HL-60 (cell line): ENCODE results near the gene WDR7.

Experiments
- DNase-seq, 2 experiments: peaks; one replicate each; pipeline ENCODE4 v3.0.0-alpha.2; 2010 to 2020; ENCODE audit warnings: low read depth in 1 of 2, low spot score in 1 of 2
- H3K27ac ChIP-seq: fragments of 250-450 bp; sonication (Bioruptor Pico); replicated peaks from 2 replicates; pipeline ENCODE4 v1.5.1; 2020; ENCODE audit warnings: mild to moderate bottlenecking, moderate library complexity
- H3K27me3 ChIP-seq: fragments of 250-450 bp; sonication (Bioruptor Pico); 2 replicates; pipeline ENCODE4 v1.5.1; 2021; ENCODE audit warnings: mild to moderate bottlenecking, moderate library complexity; ENCODE audit not compliant: insufficient read depth, poor library complexity, severe bottlenecking
- H3K4me3 ChIP-seq: replicated peaks from 2 replicates; pipeline ENCODE4 v1.5.1; 2011; ENCODE audit warnings: mild to moderate bottlenecking, control low read depth, low read length; ENCODE audit not compliant: insufficient read depth
- GABPA ChIP-seq: IDR thresholded peaks from 2 replicates; pipeline ENCODE4 v1.6.1; 2012; ENCODE audit warnings: low read depth
- POLR2AphosphoS5 ChIP-seq: IDR thresholded peaks from 2 replicates; pipeline ENCODE4 v1.6.1; 2012; ENCODE audit warnings: low read depth
- SPI1 ChIP-seq: IDR thresholded peaks from 2 replicates; pipeline ENCODE4 v1.6.1; 2012; ENCODE audit warnings: low read depth, mild to moderate bottlenecking, borderline replicate concordance
- TF ChIP-seq, protein P1 (sequence below): IDR thresholded peaks from 2 replicates; pipeline ENCODE4 v1.6.1; 2012; ENCODE audit warnings: low read depth; ENCODE audit not compliant: insufficient replicate concordance
- TF ChIP-seq, protein P2 (sequence below): IDR thresholded peaks from one replicate; pipeline ENCODE4 v1.5.1; 2011; ENCODE audit warnings: low read length, control low read depth, inconsistent platforms; ENCODE audit not compliant: insufficient read depth

WDR7 gene

DNA sequence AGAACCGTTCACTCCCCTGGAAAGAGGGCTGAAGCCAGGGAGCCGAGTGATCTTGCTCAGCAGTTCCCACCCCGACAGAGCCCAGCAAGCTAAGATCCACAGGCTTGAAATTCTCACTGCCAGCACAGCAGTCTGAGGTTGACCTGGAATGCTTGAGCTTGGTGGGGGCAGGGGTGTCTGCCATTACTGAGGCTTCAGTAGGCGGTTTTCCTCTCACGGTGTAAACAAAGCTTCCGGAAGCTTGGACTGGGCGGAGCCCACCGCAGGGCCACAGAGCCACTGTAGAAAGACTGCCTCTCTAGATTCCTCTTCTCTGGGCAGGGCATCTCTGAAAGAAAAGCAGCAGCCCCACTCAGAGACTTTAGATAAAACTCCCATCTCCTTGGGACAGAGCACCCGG, 180.8 kb downstream of the WDR7 start:
- H3K27ac ChIP-seq, result no peak overlapping the region
- TF ChIP-seq, protein P1, sequence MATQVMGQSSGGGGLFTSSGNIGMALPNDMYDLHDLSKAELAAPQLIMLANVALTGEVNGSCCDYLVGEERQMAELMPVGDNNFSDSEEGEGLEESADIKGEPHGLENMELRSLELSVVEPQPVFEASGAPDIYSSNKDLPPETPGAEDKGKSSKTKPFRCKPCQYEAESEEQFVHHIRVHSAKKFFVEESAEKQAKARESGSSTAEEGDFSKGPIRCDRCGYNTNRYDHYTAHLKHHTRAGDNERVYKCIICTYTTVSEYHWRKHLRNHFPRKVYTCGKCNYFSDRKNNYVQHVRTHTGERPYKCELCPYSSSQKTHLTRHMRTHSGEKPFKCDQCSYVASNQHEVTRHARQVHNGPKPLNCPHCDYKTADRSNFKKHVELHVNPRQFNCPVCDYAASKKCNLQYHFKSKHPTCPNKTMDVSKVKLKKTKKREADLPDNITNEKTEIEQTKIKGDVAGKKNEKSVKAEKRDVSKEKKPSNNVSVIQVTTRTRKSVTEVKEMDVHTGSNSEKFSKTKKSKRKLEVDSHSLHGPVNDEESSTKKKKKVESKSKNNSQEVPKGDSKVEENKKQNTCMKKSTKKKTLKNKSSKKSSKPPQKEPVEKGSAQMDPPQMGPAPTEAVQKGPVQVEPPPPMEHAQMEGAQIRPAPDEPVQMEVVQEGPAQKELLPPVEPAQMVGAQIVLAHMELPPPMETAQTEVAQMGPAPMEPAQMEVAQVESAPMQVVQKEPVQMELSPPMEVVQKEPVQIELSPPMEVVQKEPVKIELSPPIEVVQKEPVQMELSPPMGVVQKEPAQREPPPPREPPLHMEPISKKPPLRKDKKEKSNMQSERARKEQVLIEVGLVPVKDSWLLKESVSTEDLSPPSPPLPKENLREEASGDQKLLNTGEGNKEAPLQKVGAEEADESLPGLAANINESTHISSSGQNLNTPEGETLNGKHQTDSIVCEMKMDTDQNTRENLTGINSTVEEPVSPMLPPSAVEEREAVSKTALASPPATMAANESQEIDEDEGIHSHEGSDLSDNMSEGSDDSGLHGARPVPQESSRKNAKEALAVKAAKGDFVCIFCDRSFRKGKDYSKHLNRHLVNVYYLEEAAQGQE, result no peak
- TF ChIP-seq POLR2AphosphoS5 (no peak), SPI1 (no peak), GABPA (no peak)
- TF ChIP-seq, protein P2, sequence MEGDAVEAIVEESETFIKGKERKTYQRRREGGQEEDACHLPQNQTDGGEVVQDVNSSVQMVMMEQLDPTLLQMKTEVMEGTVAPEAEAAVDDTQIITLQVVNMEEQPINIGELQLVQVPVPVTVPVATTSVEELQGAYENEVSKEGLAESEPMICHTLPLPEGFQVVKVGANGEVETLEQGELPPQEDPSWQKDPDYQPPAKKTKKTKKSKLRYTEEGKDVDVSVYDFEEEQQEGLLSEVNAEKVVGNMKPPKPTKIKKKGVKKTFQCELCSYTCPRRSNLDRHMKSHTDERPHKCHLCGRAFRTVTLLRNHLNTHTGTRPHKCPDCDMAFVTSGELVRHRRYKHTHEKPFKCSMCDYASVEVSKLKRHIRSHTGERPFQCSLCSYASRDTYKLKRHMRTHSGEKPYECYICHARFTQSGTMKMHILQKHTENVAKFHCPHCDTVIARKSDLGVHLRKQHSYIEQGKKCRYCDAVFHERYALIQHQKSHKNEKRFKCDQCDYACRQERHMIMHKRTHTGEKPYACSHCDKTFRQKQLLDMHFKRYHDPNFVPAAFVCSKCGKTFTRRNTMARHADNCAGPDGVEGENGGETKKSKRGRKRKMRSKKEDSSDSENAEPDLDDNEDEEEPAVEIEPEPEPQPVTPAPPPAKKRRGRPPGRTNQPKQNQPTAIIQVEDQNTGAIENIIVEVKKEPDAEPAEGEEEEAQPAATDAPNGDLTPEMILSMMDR, result no peak
- no peaks in the 10 kb centered on the region for H3K27me3 ChIP-seq
- no peak for DNase-seq
- no peak overlapping the region for H3K4me3 ChIP-seq

DNA sequence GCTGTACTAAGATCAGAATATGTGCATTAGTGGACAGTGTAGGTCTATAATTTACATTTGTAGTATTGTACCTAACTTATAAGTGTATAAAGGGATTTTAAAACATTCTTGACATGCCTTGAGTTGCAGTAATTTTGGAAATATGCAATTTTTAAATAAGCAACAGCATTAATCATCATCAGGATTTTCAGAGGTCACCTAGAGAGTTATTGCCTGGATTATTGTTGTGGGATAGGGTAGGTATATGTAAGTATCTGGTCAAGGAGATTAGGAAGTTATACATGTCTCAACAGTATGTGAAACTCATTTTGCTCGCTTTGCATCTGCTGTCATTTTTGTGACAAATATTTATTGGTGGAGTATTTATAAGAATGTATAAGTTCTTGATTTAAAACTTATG, 184.2 kb downstream of the WDR7 start:
- TF ChIP-seq SPI1, result no peak
- TF ChIP-seq, protein P2, result no peak
- Histone ChIP-seq H3K27ac (no peak overlapping the region), H3K27me3 (no peaks in the 10 kb centered on the region), H3K4me3 (no peak overlapping the region)
- DNase-seq, result no peak

DNA sequence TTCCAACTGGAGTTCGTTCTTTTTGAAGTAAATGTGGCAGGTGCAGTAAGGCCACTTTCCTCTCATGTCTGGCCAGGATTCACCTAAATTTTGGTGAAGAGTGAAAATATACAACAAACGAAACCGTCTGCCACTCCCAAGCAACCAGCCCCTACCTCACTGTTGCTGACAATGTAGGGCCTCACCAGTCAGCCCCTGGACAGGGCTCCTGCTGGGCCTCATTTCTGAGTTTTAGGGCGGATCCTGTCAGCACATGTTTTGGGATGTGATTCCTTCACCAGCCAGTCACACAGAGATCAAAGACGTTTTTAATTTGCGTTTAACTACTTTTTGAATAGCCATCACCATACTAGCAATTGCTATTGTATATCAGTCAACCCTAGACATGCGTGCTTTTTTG, 185.0 kb downstream of the WDR7 start:
- Histone ChIP-seq H3K27me3 (no peaks in the 10 kb centered on the region), H3K4me3 (no peak overlapping the region), H3K27ac (no peak overlapping the region)
- TF ChIP-seq GABPA (no peak), SPI1 (no peak)
- TF ChIP-seq, protein P1, result peak; percentile 46
- DNase-seq, result no peak

DNA sequence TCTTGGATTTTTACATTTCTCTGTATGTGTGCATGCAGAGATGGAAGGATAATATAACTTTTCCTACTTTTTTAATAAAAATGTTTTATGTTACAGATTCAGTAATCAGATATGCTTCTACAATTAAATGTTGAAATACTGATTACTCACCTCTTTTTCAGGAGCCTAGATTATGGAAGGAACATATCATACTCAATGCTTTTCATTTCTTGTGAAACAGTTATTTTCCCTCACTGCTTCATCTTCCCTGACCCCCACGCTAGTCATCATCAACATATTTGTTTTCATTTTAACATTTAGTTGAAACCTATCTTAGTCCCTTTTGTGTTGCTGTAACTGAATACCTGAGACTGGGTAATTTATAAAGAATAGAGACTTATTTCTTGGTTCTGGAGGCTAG, 190.7 kb downstream of the WDR7 start:
- H3K27me3 ChIP-seq, result no peaks in the 10 kb centered on the region
- no peak for TF ChIP-seq GABPA
- no peak for TF ChIP-seq SPI1
- TF ChIP-seq POLR2AphosphoS5, result no peak
- TF ChIP-seq, protein P1, result no peak
- TF ChIP-seq, protein P2, result no peak

More for the DNA sequence above, 190.7 kb downstream of the WDR7 start:
- no peak overlapping the region for H3K4me3 ChIP-seq
- no peak overlapping the region for H3K27ac ChIP-seq
- DNase-seq, result no peak
